GM20431 (cell line): ENCODE data around the gene AKIRIN2.

ENCODE experiments used
- in situ Hi-C: fragments of 300-500 bp; cut with MseI, MboI; formaldehyde crosslinking; loops from one replicate; pipeline ENCODE4 v1.15.0; 2020; ENCODE audit warnings: low sequenced_read_pairs; ENCODE audit not compliant: unreplicated experiment

Gene AKIRIN2

DNA sequence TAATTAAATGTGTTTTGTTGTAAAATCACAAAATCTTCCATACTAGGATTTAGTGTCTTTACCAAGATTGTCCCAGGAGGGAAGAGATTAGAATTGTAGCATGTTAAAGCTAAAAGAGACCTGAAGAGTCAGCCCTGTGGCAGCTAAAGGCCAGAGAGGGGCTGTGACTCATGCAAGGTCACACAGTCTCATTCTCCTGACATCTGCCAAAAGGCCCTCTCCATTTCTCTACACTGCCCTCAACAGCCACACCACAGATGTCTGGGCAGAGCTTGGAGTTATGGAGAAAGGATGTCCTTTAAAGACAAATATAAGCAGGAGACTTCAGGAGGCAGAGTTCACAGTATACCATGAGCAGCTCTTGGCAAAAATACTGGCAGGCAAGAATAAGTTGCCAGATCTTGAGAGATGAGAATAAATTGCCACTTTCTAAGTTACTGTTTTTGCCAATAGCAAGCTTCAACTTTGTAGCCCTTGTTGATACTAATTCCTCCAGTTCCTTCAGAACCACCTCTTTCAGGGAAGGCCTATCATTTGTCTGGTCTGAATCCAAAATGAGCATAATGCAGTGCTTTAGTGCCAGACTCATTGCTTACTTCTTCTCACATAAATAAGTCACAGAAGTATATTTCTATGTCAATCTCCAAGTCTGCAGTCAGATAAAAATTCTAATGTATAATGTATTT, 41.7 kb downstream of the AKIRIN2 start:
- in situ Hi-C loops = no loop called here

DNA sequence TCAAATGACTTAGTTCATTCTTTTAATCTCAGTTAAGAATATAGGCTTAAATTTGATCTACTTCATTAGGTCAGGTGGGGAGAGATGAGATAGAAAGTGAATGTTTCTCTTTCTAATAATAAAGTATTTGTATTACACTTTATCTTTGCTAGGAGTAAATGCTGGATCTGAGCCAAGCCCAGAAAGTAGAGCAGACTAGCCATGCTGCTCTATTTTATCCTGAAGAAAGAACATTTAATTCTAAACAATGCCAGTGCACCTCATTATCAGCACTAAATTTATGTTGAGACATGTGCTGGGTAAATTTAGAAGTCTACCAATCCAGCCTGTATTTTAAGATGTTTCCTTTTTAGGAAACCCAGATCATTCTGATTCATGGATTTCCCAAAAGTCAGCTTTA, 43.5 kb downstream of the AKIRIN2 start:
- in situ Hi-C loops = no loop called here

DNA sequence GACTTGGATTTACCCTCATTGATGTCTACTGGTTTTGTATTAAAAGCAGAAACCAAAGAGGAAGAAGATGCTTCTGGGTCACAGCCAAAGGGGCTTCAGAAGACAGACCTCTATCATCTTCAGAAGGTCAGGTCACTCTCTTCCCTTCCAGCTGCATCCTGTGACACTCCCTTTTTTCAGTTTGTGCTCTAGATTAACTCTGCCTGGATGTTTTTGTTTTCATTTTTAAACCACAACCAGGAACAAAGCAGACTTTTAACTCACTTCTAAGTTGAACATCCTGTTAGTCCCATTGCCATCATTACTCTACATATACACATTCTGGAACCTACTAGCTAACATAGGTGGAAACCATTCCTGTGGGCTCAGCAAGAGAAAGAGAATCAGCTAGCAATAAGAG, 45.2 kb downstream of the AKIRIN2 start:
- in situ Hi-C loops = no loop called here

DNA sequence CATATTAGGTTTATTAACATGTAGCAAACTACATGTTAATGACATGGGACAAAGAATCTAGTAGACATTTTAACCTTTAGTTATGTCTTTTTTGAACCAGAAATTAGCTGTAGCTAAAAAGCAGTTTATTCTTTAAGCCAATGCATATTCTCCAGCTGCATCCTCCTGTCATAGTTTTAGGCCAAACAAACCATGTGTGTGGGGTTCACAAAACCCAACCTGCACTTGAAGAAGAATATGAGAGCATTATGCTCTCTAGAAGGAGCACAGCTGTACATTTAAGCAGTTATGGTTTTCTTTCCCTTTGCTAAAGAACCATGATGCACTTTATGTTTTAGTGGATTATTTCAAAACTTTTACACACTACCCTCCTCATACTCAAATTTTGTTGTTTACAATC, 46.2 kb downstream of the AKIRIN2 start:
- in situ Hi-C loops = no loop called here

DNA sequence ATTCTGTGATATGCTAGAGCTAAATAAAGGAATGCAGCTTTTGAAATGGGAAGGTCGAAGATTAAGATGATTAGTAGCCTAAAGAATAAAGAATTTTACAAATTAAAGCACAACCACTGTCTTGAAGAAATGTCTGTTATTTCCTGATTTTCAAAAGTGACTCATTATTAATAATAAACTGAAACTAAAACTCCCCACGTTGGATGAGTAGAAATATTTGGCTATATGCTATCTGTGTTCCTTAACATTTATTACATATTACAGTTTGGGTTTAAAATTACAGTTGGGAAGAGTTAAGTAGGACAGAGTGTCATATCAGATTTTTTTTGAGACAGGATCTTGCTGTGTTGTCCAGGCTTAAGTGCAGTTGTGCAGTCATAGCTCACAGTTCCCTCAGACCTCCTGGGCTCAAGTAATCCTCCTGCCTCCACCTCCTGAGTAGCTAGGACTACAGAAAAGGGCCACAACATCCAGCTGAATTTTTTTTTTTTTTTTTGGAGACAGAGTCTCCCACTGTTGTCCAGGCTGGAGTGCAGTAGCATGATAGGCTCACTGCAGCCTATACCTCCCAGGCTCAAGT, 47.1 kb downstream of the AKIRIN2 start:
- in situ Hi-C loops = no loop called here

DNA sequence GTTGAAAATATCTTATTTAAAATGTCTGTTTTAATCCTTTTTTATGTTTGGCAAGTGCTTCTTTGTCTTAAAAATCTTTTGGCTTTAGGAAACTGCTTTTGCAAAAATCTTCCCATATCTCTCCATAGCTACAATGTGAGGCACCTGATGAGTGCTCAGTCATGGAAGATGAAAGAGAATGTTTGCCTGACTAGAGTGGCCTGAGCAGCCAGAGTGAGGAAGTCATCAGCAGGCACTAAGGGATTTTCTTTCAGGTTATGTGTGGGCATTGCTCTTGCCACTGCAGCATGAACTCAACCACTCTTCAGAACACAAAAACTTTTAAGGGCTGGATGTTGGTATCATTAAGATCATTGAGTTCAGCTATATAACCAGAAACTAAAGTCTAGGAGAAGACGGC, 47.9 kb downstream of the AKIRIN2 start:
- in situ Hi-C loops = no loop called here

DNA sequence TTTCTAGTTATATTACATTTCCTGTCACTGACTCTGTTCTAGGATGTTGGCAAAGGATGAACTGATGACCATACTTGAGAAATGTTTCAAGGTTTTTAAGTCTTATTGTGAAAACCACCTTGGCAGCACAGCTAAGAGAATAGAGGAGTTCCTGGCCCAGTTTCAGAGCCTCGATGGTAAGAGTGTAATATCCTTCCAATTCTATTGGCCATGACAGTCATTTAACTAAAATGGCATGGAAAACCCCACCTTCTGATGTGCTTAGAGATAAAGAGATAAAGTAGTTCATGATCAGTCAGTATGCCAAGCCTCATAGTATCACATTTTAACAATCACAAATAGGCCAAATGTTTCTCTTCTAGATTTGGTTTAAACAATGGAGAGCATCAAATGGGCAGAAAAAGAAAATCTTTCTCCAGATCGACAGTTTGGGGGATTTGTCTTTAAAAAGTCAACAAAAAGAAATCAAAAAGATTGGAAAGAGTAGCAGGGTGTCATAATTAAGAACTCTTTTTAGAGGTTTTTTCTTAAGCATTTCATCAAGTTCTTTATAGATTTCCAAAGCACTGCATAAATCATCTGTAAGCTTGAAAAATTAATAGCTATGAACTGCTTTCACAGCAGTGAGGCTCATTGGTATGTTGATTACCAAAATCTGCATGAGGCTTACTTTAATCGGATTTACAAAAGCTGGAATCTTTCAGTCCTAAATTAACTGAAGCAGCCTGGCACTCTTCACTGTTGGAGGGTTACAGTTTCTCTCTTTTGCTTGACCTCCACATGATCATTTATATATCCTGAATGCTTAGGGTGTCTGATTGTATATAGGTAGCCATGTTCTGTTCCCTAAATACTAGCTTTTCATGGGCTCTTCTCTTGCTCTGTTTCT, 48.7 kb downstream of the AKIRIN2 start:
- in situ Hi-C loops = no loop called here

DNA sequence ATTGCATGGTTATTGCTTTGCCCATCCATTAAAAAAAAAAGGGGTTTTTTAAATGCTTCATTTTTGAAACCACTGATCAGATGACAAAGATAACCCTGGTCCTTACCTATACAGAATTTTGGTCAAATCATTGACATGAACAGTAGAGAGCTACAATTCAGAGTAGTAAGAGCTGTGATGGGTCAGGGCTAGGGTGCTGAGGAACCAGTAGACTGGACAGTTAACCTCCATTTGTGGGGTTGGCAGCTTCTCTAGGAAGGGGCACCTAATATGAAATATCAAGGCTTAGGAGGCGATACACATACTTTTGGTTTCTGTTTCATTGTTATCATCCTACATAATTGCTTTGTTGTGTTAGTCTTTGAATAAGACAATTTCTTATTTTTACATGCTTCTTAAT, 57.0 kb downstream of the AKIRIN2 start:
- in situ Hi-C loops = no loop called here

DNA sequence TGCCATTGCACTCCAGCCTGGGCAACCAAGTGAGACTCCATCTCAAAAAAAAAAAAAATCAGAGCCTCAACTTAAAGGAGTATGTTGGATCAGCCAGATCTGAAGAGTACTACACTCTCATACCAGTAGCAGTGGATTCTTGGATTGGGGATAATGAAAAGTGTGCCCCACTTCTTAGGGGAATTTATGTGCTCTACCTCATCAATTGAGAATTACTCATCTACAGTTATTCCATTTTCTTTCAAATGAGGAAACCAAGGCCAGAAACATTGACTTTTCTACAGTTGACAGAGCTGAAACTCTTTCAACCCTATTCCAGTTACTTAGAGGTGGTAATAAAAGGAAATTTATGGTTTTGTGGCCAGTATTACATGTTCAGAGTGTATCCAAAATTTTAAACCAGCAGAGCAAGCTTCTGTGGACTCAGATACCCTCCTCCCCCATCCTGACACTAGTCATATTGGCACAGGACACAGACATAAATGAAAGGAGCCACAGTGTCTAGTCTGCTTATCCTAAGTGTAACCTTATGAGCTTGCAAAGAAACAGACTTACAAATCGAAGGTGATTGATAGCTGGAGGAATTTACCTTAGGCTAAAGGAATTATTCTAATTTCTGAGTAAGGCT, 60.9 kb downstream of the AKIRIN2 start:
- in situ Hi-C loops = no loop called here

DNA sequence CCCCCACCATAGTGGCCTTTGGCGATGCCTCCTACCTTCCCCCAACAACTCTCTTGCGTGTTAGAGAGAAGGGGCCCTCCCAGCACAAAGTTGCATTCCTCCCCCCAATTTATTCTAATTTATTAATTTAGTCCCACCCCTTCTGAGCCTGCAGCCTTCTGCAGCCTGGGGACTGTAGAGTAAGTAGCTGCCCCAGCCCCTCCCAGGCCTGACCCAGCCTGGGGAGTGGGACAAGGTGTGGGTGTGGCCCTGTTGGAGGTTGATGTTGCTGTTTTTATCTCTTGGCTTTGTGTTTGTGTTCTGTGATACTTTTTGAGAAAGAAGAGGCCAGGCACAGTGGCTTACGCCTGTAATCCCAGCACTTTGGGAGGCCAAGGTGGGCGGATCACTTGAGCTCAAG, 62.7 kb downstream of the AKIRIN2 start:
- in situ Hi-C loops = no loop called here

DNA sequence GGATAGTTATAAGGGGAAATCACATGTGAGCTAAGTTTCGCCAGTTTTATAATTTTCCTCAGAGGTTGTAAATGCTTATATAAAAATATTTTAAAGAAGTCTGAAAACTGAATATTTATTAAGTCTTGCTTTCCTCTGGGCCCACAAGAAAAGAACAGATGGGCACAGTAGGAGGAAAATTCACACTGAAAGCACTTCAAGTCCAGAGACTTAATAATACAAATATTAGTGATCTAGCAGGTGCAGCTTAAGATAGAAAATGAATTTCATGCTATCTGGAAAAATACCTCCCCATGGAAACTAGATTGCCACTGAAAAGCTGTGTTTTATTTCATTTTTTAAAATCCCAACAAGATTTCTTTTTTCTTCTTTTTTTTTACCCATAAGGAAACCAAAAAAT, 64.9 kb downstream of the AKIRIN2 start:
- in situ Hi-C loops = no loop called here

DNA sequence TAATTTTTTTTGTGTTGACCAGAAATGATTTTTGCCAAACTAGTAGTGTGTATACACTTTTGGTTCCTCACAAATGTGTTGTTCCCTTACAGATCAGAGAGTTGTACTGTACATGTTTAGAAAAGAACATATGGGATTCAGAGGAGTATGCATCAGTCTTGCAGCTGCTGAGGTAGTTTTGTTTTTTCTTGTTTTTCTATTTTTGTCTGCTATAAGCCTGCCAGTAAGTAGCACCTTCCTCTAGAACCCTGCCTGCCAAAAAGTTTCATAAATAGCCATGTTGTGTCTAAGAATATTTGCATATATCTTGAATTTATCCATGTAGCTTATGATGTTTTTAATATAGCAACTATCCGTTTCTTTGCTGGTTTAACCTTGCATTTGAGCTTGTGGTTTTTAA, 65.7 kb downstream of the AKIRIN2 start:
- in situ Hi-C loops = no loop called here

DNA sequence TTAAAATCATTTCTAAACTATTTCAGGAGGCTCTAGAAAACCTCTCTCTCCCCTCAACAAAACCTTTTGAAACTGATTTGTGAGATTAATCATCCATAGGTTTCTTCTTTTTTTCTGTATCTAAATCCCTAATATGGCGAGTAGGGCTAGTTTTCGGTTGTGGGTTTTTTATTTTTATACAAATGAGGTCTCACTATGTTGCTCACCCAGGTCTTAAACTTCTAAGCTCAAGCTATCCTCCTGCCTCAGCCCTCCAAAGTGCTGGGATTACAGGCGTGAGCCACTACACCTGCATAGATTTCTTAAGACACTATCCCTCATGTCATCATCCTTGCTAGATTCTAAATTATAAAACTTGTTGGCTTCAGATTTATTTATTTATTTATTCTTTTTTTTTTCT, 68.2 kb downstream of the AKIRIN2 start:
- in situ Hi-C loops = no loop called here

DNA sequence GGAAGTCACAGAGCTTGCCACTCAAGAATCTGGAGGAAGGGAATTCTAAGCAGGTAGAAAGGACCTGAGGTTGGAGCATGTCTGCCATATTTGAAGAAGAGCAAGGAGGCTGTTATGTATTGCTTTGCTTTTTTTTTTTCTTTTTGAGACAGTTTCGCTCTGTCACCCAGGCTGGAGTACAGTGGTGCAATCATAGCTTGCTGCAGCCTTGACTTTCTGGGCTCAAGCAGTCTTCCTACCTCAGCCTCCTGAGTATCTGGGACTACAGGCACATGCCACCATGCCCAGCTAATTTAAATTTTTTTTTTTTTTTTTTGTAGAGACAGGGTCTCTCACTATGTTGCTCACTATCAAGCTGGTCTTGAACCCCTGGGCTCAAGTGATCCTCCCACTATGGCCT, 71.3 kb downstream of the AKIRIN2 start:
- in situ Hi-C loops = no loop called here

DNA sequence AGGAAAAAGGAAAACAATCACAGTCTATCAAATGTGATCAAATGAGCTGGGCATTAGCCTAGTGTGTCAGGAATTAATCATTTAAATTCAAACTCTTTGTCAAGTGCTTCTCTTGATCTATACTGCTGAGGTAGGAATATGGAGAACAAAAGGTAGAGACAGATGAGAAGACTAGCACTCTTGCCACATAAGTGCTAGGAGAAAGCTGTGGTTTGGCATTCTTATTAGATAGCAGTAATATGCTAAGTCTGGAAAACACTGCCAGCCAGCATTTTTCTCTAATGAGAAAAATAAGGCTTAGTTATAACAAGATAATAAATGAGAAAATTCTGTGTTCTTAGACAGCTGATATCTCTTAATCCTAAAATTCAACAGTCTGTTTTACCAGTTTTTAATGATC, 73.2 kb downstream of the AKIRIN2 start:
- in situ Hi-C loops = no loop called here

DNA sequence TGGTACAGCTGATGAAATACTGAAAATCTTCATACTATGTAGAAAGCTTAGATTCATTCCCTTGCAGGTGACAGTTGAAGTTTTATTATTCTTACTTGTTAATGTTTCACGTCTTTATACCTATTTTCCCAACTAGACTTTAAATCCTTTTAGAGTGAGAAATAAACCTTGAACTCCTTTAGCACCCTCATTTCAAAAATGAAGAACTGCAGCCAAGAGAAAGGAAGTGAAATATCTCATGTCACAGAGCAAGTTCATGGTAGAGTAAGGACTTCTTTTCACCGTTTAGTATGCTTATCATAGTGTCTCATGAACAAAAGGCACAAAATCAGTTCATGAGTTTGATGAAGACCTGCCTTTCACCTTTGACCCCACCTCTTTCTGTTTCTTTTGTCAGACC, 73.6 kb downstream of the AKIRIN2 start:
- in situ Hi-C loops = no loop called here
